GM12878 (cell line): ENCODE results near the gene CCDC91.
"Not testable (repeated sequence)": the region's sequence is repeated elsewhere in the genome, so short reads cannot be mapped to it uniquely, and the experiment has no call there.

ENCODE experiments used
- CHD1 ChIP-seq: IDR thresholded peaks from 2 replicates; pipeline ENCODE4 v1.6.1; 2012; ENCODE audit warnings: low read depth, low read length, improper control_type of control experiment
- CHD2 ChIP-seq: IDR thresholded peaks from 2 replicates; pipeline ENCODE4 v1.6.1; 2011; ENCODE audit warnings: low read depth, low read length, improper control_type of control experiment, borderline replicate concordance
- E4F1 ChIP-seq: fragments of 450-650 bp; IDR thresholded peaks from 2 replicates; pipeline ENCODE4 v1.6.1; 2018; ENCODE audit warnings: borderline replicate concordance, mild to moderate bottlenecking; ENCODE audit not compliant: partially characterized antibody
- EP300 ChIP-seq, 2 experiments: fragments of 150-350 bp in 1 of 2; IDR thresholded peaks; 2 replicates each; pipeline ENCODE4 v1.6.1; 2011 to 2012; ENCODE audit warnings: low read depth in 2 of 2, low read length in 2 of 2, borderline replicate concordance in 1 of 2, improper control_type of control experiment in 1 of 2, inconsistent platforms in 1 of 2; ENCODE audit not compliant: control insufficient read depth in 1 of 2
- FOXK2 ChIP-seq: fragments of 450-650 bp; IDR thresholded peaks from 2 replicates; pipeline ENCODE4 v1.6.1; 2017; ENCODE audit warnings: mild to moderate bottlenecking, moderate library complexity
- JUNB ChIP-seq: IDR thresholded peaks from 2 replicates; pipeline ENCODE4 v1.6.1; 2016; ENCODE audit warnings: antibody characterized with exemption, mild to moderate bottlenecking
- MTA3 ChIP-seq: IDR thresholded peaks from 2 replicates; pipeline ENCODE4 v1.6.1; 2012; ENCODE audit warnings: low read length, inconsistent platforms, borderline replicate concordance
- MYC ChIP-seq: IDR thresholded peaks from 2 replicates; pipeline ENCODE4 v1.6.1; 2011; ENCODE audit warnings: mild to moderate bottlenecking, low read length, moderate library complexity, inconsistent platforms; ENCODE audit not compliant: insufficient read depth, insufficient replicate concordance, insufficient read length, severe bottlenecking
- POLR2A ChIP-seq: IDR thresholded peaks from 2 replicates; pipeline ENCODE4 v1.6.1; 2011; ENCODE audit warnings: low read depth, mild to moderate bottlenecking, low read length
- RFX5 ChIP-seq: IDR thresholded peaks from 2 replicates; pipeline ENCODE4 v1.6.1; 2011; ENCODE audit warnings: low read depth, low read length, improper control_type of control experiment
- SMC3 ChIP-seq: IDR thresholded peaks from 2 replicates; pipeline ENCODE4 v1.6.1; 2011; ENCODE audit warnings: low read length, improper control_type of control experiment, borderline replicate concordance
- SREBF2 ChIP-seq: IDR thresholded peaks from 2 replicates; pipeline ENCODE4 v1.6.1; 2012; ENCODE audit warnings: mild to moderate bottlenecking, low read length
- ZZZ3 ChIP-seq: IDR thresholded peaks from 2 replicates; pipeline ENCODE4 v1.6.1; 2011; ENCODE audit warnings: low read depth; ENCODE audit not compliant: control insufficient read depth, insufficient read length
- TF ChIP-seq, protein P1 (sequence below), 3 experiments: IDR thresholded peaks in 2 of 3; conservative IDR thresholded peaks in 1 of 3; 2 replicates each; pipeline ENCODE4 v1.5.1; 2011; ENCODE audit warnings: low read depth in 3 of 3, low read length in 3 of 3, mild to moderate bottlenecking in 3 of 3, control low read depth in 2 of 3, moderate library complexity in 2 of 3, inconsistent platforms in 1 of 3, mixed read lengths in 1 of 3; ENCODE audit not compliant: control insufficient read depth in 2 of 3, insufficient read depth in 1 of 3; ENCODE audit errors: extremely low read depth in 1 of 3

DNA sequence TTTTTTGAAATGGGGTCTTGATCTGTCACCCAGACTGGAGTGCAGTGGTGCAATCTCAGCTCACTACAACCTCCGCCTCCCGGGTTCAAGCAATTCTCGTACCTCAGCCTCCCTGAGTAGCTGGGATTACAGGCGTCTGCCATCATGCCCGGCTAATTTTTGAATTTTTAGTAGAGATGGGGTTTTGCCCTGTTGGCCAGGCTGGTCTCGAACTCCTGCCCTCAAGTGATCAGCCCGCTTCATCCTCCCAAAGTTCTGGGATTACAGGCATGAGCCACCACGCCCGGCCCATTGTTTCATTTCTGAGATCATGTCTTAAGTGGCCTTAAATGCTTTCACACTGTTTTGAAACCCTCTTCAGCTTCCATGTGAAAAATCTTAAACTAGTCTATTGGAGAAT lies 281.5 kb downstream of the CCDC91 start:
- TF ChIP-seq CHD1; SREBF2; CHD2; POLR2A; MYC; ZZZ3; JUNB; MTA3; SMC3; RFX5; E4F1; EP300 (IDR thresholded peaks at IDR 0.05; ENCODE audit: borderline replicate concordance in 1 of 2, control insufficient read depth in 1 of 2, low read depth in 2 of 2, low read length in 2 of 2); FOXK2: not testable (repeated sequence)
- TF ChIP-seq, protein P1, sequence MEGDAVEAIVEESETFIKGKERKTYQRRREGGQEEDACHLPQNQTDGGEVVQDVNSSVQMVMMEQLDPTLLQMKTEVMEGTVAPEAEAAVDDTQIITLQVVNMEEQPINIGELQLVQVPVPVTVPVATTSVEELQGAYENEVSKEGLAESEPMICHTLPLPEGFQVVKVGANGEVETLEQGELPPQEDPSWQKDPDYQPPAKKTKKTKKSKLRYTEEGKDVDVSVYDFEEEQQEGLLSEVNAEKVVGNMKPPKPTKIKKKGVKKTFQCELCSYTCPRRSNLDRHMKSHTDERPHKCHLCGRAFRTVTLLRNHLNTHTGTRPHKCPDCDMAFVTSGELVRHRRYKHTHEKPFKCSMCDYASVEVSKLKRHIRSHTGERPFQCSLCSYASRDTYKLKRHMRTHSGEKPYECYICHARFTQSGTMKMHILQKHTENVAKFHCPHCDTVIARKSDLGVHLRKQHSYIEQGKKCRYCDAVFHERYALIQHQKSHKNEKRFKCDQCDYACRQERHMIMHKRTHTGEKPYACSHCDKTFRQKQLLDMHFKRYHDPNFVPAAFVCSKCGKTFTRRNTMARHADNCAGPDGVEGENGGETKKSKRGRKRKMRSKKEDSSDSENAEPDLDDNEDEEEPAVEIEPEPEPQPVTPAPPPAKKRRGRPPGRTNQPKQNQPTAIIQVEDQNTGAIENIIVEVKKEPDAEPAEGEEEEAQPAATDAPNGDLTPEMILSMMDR (IDR thresholded peaks at IDR 0.05 in 2 of 3, conservative IDR thresholded peaks at IDR 0.05 in 1 of 3; ENCODE audit: control insufficient read depth in 2 of 3, extremely low read depth in 1 of 3, insufficient read depth in 1 of 3, low read depth in 3 of 3, low read length in 3 of 3): not testable (repeated sequence)
